GM19372 (cell line): ENCODE results near the gene FAIM2.

Experiments
- ATAC-seq: cut with Tn5 transposase; IDR thresholded peaks from one replicate; pipeline ENCODE4 v1.9.1; 2021; ENCODE audit warnings: mild to moderate bottlenecking, low read depth, moderate library complexity; ENCODE audit not compliant: unreplicated experiment

FAIM2 gene

GRCh38 chr12:49941556-49942511, 38.1 kb upstream of the FAIM2 start:
- no peak for ATAC-seq

- no peak for ATAC-seq
Observed at GRCh38 chr12:49939707-49940106, 36.0 kb upstream of the FAIM2 start.

- no peak for ATAC-seq
Observed at GRCh38 chr12:49939307-49939706, 35.6 kb upstream of the FAIM2 start.

GRCh38 chr12:49937639-49938300, 34.1 kb upstream of the FAIM2 start:
- ATAC-seq: no peak

GRCh38 chr12:49936925-49937324, 33.2 kb upstream of the FAIM2 start:
- no peak for ATAC-seq

- ATAC-seq: no peak
Observed at GRCh38 chr12:49934505-49934904, 30.8 kb upstream of the FAIM2 start.

GRCh38 chr12:49933796-49934195, 30.1 kb upstream of the FAIM2 start:
- no peak for ATAC-seq

- no peak for ATAC-seq
Observed at GRCh38 chr12:49932533-49933130, 28.9 kb upstream of the FAIM2 start.

- no peak for ATAC-seq
Observed at GRCh38 chr12:49932023-49932422, 28.3 kb upstream of the FAIM2 start.

GRCh38 chr12:49930515-49931288, 27.0 kb upstream of the FAIM2 start:
- ATAC-seq: no peak

- ATAC-seq: no peak
Observed at GRCh38 chr12:49929581-49929980, 25.9 kb upstream of the FAIM2 start.

- no peak for ATAC-seq
Observed at GRCh38 chr12:49928471-49928870, 24.8 kb upstream of the FAIM2 start.

- no peak for ATAC-seq
Observed at GRCh38 chr12:49925433-49926204, 21.9 kb upstream of the FAIM2 start.

GRCh38 chr12:49924628-49925246, 21.0 kb upstream of the FAIM2 start:
- ATAC-seq: no peak

- no peak for ATAC-seq
Observed at GRCh38 chr12:49923880-49924556, 20.3 kb upstream of the FAIM2 start.

GRCh38 chr12:49923035-49923644, 19.4 kb upstream of the FAIM2 start:
- no peak for ATAC-seq

- no peak for ATAC-seq
Observed at GRCh38 chr12:49922349-49923034, 18.8 kb upstream of the FAIM2 start.

GRCh38 chr12:49921936-49922335, 18.2 kb upstream of the FAIM2 start:
- ATAC-seq: no peak
